K562 (cell line): Measurements from ENCODE around the gene ERCC1. TPM values are rescaled to one million over a fixed set of nuclear protein-coding genes. Genes with fewer than 3 reads are reported as not detected.

ENCODE experiments used
- CREB1 ChIP-seq, 2 experiments: sonication (generic) in 1 of 2; formaldehyde crosslinking in 1 of 2; IDR thresholded peaks; 2 replicates each; pipeline versions ENCODE4 v1.6.1 to v1.8.0; 2012 to 2022; ENCODE audit warnings: inconsistent platforms in 1 of 2, mild to moderate bottlenecking in 1 of 2, missing genetic modification reagents in 1 of 2, moderate library complexity in 1 of 2
- ETV6 ChIP-seq, 3 experiments: fragments of 150-350 bp in 1 of 3; sonication (generic) in 1 of 3; formaldehyde crosslinking in 1 of 3; IDR thresholded peaks; 2 replicates each; pipeline versions ENCODE4 v1.6.1 to v1.8.0; 2014 to 2022; ENCODE audit warnings: borderline replicate concordance in 2 of 3, low read depth in 2 of 3, antibody characterized with exemption in 1 of 3, low read length in 1 of 3, mild to moderate bottlenecking in 1 of 3, missing genetic modification reagents in 1 of 3
- GABPB1 ChIP-seq: sonication (generic); formaldehyde crosslinking; IDR thresholded peaks from 2 replicates; pipeline ENCODE4 v1.8.0; 2022; ENCODE audit warnings: mild to moderate bottlenecking, missing genetic modification reagents
- ILK ChIP-seq: fragments of 450-650 bp; IDR thresholded peaks from 2 replicates; pipeline ENCODE4 v1.6.1; 2016; ENCODE audit warnings: missing genetic modification characterization, low read depth, mild to moderate bottlenecking, missing compliant biosample characterization, moderate library complexity, borderline replicate concordance
- POLR2B ChIP-seq: fragments of 450-650 bp; IDR thresholded peaks from 2 replicates; pipeline ENCODE4 v1.6.1; 2018; ENCODE audit warnings: low read depth; ENCODE audit not compliant: partially characterized antibody
- SOX6 ChIP-seq: fragments of 450-650 bp; IDR thresholded peaks from 2 replicates; pipeline ENCODE4 v1.6.1; 2014; ENCODE audit warnings: mild to moderate bottlenecking
- U2AF1 ChIP-seq: fragments of 200-400 bp; formaldehyde crosslinking; optimal IDR thresholded peaks from 2 replicates; pipeline ENCODE3; 2017; ENCODE audit warnings: mild to moderate bottlenecking, low read depth, low read length, moderate library complexity
- XRCC5 ChIP-seq: fragments of 200-400 bp; formaldehyde crosslinking; IDR thresholded peaks from 2 replicates; pipeline ENCODE4 v1.6.1; 2017; ENCODE audit warnings: low read depth, mild to moderate bottlenecking, low read length
- ZNF224 ChIP-seq: sonication (generic); formaldehyde crosslinking; IDR thresholded peaks from 2 replicates; pipeline ENCODE4 v1.8.0; 2022; ENCODE audit warnings: mild to moderate bottlenecking, missing genetic modification reagents
- ZNF384 ChIP-seq: IDR thresholded peaks from 2 replicates; pipeline ENCODE4 v1.6.1; 2012; ENCODE audit warnings: low read depth, low read length, improper control_type of control experiment
- polyA plus RNA-seq, 8 experiments: library from polyadenylated mRNA; depleted of rRNA in 4 of 8; stranded (reverse) in 5 of 8; unstranded in 3 of 8; fragments of >200 nt; fragmentation: Nextera tagmentation in 2 of 8; fragmentation: Illumina TruSeq in 1 of 8; extraction: Ambion mirVana in 2 of 8; extraction: Trizol in 1 of 8; gene quantifications; 2 replicates each; pipeline versions ENCODE4 v1.2.1 to v1.2.3, GENCODE V29; 2011 to 2014; ENCODE audit warnings: inconsistent platforms in 1 of 8, missing spikeins in 1 of 8
- total RNA-seq, 7 experiments: library from RNA; depleted of rRNA in 6 of 7; stranded (reverse); fragments of >200 nt in 6 of 7; fragmentation: Illumina TruSeq in 2 of 7; extraction: Trizol in 2 of 7; gene quantifications; 2 replicates each; pipeline versions ENCODE4 v1.2.1 to v1.2.3, GENCODE V29; 2011 to 2021; ENCODE audit warnings: low replicate concordance in 1 of 7
- TF ChIP-seq, protein P1 (sequence below): fragments of 450-650 bp; IDR thresholded peaks from 2 replicates; pipeline ENCODE4 v1.6.1; 2016; ENCODE audit warnings: mild to moderate bottlenecking, moderate library complexity
- TF ChIP-seq, protein P2 (sequence below): fragments of 250-450 bp; sonication (Bioruptor Pico); IDR thresholded peaks from 2 replicates; pipeline ENCODE4 v1.5.0; 2021; ENCODE audit warnings: mild to moderate bottlenecking, borderline replicate concordance

Gene ERCC1
- total and polyA plus RNA-seq, 9 of the 15 experiments (the other 6 are each of a cell fraction or from before 2014, with no cell fraction given) = 9.3 to 92.6 (median 60.0) TPM

DNA sequence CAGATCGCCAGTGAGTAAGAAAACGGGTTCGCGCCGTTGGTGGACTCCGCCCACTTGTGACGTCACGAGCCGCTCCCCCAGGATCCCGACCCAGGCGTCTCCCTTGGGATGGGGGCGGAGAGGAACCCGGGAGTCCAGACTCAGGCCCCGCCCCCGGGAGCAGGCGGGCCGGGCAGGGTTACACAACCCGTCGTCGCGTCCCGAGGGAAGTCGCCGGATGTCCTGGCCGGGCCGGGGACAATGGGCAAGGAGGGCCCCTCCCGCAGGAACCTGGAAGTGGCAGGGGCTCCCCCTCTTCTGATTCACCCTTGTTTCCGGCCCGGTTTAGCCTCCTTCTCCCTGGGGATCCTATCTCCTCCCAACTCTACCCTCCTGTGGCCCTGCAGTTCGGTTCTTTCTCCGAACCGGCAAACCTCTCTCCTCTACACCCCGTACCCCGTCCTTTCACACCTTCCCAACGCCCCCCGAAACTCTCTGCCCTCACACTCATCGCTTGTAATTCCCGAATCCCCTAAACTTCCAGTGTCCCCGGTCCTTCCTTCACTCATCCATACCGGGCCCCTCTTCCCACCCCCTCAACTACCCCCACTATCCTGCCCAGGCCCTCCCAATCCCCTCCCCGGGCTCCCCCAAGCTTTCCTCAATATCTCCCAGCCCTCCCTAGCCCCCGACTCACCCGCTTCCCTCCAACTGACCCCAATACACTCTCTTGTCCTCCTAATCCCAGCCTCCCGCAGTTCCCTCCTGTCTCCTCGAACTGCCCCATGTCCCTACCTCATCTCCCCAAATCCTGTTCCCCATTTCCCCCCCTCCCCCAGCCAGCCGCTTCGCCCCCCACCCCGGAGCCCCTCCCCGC, 20.0 kb upstream of the ERCC1 start (continued):
- TF ChIP-seq, protein P1, sequence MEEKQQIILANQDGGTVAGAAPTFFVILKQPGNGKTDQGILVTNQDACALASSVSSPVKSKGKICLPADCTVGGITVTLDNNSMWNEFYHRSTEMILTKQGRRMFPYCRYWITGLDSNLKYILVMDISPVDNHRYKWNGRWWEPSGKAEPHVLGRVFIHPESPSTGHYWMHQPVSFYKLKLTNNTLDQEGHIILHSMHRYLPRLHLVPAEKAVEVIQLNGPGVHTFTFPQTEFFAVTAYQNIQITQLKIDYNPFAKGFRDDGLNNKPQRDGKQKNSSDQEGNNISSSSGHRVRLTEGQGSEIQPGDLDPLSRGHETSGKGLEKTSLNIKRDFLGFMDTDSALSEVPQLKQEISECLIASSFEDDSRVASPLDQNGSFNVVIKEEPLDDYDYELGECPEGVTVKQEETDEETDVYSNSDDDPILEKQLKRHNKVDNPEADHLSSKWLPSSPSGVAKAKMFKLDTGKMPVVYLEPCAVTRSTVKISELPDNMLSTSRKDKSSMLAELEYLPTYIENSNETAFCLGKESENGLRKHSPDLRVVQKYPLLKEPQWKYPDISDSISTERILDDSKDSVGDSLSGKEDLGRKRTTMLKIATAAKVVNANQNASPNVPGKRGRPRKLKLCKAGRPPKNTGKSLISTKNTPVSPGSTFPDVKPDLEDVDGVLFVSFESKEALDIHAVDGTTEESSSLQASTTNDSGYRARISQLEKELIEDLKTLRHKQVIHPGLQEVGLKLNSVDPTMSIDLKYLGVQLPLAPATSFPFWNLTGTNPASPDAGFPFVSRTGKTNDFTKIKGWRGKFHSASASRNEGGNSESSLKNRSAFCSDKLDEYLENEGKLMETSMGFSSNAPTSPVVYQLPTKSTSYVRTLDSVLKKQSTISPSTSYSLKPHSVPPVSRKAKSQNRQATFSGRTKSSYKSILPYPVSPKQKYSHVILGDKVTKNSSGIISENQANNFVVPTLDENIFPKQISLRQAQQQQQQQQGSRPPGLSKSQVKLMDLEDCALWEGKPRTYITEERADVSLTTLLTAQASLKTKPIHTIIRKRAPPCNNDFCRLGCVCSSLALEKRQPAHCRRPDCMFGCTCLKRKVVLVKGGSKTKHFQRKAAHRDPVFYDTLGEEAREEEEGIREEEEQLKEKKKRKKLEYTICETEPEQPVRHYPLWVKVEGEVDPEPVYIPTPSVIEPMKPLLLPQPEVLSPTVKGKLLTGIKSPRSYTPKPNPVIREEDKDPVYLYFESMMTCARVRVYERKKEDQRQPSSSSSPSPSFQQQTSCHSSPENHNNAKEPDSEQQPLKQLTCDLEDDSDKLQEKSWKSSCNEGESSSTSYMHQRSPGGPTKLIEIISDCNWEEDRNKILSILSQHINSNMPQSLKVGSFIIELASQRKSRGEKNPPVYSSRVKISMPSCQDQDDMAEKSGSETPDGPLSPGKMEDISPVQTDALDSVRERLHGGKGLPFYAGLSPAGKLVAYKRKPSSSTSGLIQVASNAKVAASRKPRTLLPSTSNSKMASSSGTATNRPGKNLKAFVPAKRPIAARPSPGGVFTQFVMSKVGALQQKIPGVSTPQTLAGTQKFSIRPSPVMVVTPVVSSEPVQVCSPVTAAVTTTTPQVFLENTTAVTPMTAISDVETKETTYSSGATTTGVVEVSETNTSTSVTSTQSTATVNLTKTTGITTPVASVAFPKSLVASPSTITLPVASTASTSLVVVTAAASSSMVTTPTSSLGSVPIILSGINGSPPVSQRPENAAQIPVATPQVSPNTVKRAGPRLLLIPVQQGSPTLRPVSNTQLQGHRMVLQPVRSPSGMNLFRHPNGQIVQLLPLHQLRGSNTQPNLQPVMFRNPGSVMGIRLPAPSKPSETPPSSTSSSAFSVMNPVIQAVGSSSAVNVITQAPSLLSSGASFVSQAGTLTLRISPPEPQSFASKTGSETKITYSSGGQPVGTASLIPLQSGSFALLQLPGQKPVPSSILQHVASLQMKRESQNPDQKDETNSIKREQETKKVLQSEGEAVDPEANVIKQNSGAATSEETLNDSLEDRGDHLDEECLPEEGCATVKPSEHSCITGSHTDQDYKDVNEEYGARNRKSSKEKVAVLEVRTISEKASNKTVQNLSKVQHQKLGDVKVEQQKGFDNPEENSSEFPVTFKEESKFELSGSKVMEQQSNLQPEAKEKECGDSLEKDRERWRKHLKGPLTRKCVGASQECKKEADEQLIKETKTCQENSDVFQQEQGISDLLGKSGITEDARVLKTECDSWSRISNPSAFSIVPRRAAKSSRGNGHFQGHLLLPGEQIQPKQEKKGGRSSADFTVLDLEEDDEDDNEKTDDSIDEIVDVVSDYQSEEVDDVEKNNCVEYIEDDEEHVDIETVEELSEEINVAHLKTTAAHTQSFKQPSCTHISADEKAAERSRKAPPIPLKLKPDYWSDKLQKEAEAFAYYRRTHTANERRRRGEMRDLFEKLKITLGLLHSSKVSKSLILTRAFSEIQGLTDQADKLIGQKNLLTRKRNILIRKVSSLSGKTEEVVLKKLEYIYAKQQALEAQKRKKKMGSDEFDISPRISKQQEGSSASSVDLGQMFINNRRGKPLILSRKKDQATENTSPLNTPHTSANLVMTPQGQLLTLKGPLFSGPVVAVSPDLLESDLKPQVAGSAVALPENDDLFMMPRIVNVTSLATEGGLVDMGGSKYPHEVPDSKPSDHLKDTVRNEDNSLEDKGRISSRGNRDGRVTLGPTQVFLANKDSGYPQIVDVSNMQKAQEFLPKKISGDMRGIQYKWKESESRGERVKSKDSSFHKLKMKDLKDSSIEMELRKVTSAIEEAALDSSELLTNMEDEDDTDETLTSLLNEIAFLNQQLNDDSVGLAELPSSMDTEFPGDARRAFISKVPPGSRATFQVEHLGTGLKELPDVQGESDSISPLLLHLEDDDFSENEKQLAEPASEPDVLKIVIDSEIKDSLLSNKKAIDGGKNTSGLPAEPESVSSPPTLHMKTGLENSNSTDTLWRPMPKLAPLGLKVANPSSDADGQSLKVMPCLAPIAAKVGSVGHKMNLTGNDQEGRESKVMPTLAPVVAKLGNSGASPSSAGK = no peak
- TF ChIP-seq GABPB1 (CRISPR knock-in tag) = peak; percentile 74
- TF ChIP-seq ETV6 (IDR thresholded peaks at IDR 0.05; ENCODE audit: borderline replicate concordance in 1 of 2, low read depth in 2 of 2, low read length in 1 of 2) = no peak; a peak in 2 of 4 replicates
- no peak for TF ChIP-seq ETV6 (CRISPR knock-in tag; IDR thresholded peaks at IDR 0.05; ENCODE audit: borderline replicate concordance)
- peak; percentile 45; the same call in 1 of the 2 replicates for TF ChIP-seq XRCC5
- peak; percentile 80 for TF ChIP-seq CREB1 (IDR thresholded peaks at IDR 0.05)
- peak; percentile 92 for TF ChIP-seq CREB1 (CRISPR knock-in tag; IDR thresholded peaks at IDR 0.05)
- TF ChIP-seq U2AF1 = no peak
- peak; percentile 79 for TF ChIP-seq SOX6
- TF ChIP-seq ILK (tag) = no peak
- TF ChIP-seq POLR2B = peak; percentile 76
- TF ChIP-seq ZNF224 (CRISPR knock-in tag) = no peak
- TF ChIP-seq, protein P2, sequence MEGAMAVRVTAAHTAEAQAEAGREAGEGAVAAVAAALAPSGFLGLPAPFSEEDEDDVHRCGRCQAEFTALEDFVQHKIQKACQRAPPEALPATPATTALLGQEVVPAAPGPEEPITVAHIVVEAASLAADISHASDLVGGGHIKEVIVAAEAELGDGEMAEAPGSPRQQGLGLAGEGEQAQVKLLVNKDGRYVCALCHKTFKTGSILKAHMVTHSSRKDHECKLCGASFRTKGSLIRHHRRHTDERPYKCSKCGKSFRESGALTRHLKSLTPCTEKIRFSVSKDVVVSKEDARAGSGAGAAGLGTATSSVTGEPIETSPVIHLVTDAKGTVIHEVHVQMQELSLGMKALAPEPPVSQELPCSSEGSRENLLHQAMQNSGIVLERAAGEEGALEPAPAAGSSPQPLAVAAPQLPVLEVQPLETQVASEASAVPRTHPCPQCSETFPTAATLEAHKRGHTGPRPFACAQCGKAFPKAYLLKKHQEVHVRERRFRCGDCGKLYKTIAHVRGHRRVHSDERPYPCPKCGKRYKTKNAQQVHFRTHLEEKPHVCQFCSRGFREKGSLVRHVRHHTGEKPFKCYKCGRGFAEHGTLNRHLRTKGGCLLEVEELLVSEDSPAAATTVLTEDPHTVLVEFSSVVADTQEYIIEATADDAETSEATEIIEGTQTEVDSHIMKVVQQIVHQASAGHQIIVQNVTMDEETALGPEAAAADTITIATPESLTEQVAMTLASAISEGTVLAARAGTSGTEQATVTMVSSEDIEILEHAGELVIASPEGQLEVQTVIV (CRISPR knock-in tag) = no peak
- no peak for TF ChIP-seq ZNF384
